Right kidney (tissue), 1 donor: ENCODE data around the gene BTD.
"Not testable (repeated sequence)": the region's sequence is repeated elsewhere in the genome, so short reads cannot be mapped to it uniquely, and the experiment has no call there.

Source experiments
- DNase-seq: peaks from one replicate; pipeline ENCODE4 v3.0.0-alpha.2; 2016

Gene BTD

GRCh38 chr3:15602146-15602536 is 596 bp downstream of the BTD start:
- DNase-seq: no peak

GRCh38 chr3:15602816-15603215 is 1.3 kb downstream of the BTD start:
- not testable (repeated sequence) for DNase-seq

- DNase-seq: not testable (repeated sequence)
Observed at GRCh38 chr3:15604584-15604983, 3.0 kb downstream of the BTD start.

GRCh38 chr3:15606434-15606891 is 4.9 kb downstream of the BTD start:
- peak; percentile 25 for DNase-seq

- no peak for DNase-seq
Observed at GRCh38 chr3:15610082-15610759, 8.7 kb downstream of the BTD start.

GRCh38 chr3:15611018-15611417 is 9.5 kb downstream of the BTD start:
- DNase-seq: no peak

GRCh38 chr3:15612001-15612400 is 10.5 kb downstream of the BTD start:
- no peak for DNase-seq

- DNase-seq: no peak
Observed at GRCh38 chr3:15614958-15615357, 13.4 kb downstream of the BTD start.

GRCh38 chr3:15616053-15616452 is 14.5 kb downstream of the BTD start:
- DNase-seq: no peak

GRCh38 chr3:15619659-15620464 is 18.3 kb downstream of the BTD start:
- DNase-seq: not testable (repeated sequence)

GRCh38 chr3:15623535-15624440 is 22.2 kb downstream of the BTD start:
- DNase-seq: no peak

GRCh38 chr3:15628967-15629366 is 27.4 kb downstream of the BTD start:
- DNase-seq: no peak

- peak; percentile 23 for DNase-seq
Observed at GRCh38 chr3:15629860-15630597, 28.5 kb downstream of the BTD start.

GRCh38 chr3:15630646-15631350 is 29.3 kb downstream of the BTD start:
- peak; percentile 28 for DNase-seq

GRCh38 chr3:15631426-15632211 is 30.1 kb downstream of the BTD start:
- DNase-seq: no peak

GRCh38 chr3:15632212-15632580 is 30.7 kb downstream of the BTD start:
- no peak for DNase-seq

- DNase-seq: no peak
Observed at GRCh38 chr3:15633159-15633558, 31.6 kb downstream of the BTD start.

GRCh38 chr3:15633766-15634598 is 32.4 kb downstream of the BTD start:
- DNase-seq: no peak

- DNase-seq: no peak
Observed at GRCh38 chr3:15634671-15635070, 33.1 kb downstream of the BTD start.
